Subcutaneous abdominal adipose tissue (tissue), 5 donors: Measurements from ENCODE around the gene WDCP.
"Not testable (repeated sequence)": the region's sequence is repeated elsewhere in the genome, so short reads cannot be mapped to it uniquely, and the experiment has no call there.

ENCODE experiments used
- H3K27ac ChIP-seq: one replicate; pipeline ENCODE4 v1.7.0; 2013; ENCODE audit warnings: low read depth, mild to moderate bottlenecking, inconsistent platforms, low read length, moderate library complexity
- H3K27me3 ChIP-seq, 5 donors: one replicate each; pipeline ENCODE4 v1.7.0; 2013; ENCODE audit warnings: low read length in 5 of 5, inconsistent platforms in 1 of 5; ENCODE audit not compliant: control insufficient read depth in 5 of 5, insufficient read depth in 4 of 5
- H3K36me3 ChIP-seq, 5 donors: one replicate each; pipeline ENCODE4 v1.7.0; 2013; ENCODE audit warnings: low read length in 5 of 5; ENCODE audit not compliant: control insufficient read depth in 5 of 5, insufficient read depth in 5 of 5
- H3K4me1 ChIP-seq, 5 donors: one replicate each; pipeline ENCODE4 v1.7.0; 2013; ENCODE audit warnings: low read length in 5 of 5, mild to moderate bottlenecking in 3 of 5, moderate library complexity in 1 of 5; ENCODE audit not compliant: control insufficient read depth in 5 of 5, insufficient read depth in 5 of 5
- H3K4me3 ChIP-seq, 5 donors: one replicate each; pipeline ENCODE4 v1.7.0; 2013; ENCODE audit warnings: low read length in 5 of 5, low read depth in 1 of 5
- H3K9ac ChIP-seq, 5 donors: one replicate each; pipeline ENCODE4 v1.7.0; 2013; ENCODE audit warnings: low read length in 5 of 5, mild to moderate bottlenecking in 4 of 5, moderate library complexity in 3 of 5
- H3K9me3 ChIP-seq, 5 donors: one replicate each; pipeline ENCODE4 v1.7.0; 2013; ENCODE audit warnings: low read length in 5 of 5; ENCODE audit not compliant: control insufficient read depth in 5 of 5
- donor health status: healthy.
- donor health status: healthy.
- donor health status: healthy.
- donor health status: healthy.
- donor health status: healthy.

Gene WDCP, protein sequence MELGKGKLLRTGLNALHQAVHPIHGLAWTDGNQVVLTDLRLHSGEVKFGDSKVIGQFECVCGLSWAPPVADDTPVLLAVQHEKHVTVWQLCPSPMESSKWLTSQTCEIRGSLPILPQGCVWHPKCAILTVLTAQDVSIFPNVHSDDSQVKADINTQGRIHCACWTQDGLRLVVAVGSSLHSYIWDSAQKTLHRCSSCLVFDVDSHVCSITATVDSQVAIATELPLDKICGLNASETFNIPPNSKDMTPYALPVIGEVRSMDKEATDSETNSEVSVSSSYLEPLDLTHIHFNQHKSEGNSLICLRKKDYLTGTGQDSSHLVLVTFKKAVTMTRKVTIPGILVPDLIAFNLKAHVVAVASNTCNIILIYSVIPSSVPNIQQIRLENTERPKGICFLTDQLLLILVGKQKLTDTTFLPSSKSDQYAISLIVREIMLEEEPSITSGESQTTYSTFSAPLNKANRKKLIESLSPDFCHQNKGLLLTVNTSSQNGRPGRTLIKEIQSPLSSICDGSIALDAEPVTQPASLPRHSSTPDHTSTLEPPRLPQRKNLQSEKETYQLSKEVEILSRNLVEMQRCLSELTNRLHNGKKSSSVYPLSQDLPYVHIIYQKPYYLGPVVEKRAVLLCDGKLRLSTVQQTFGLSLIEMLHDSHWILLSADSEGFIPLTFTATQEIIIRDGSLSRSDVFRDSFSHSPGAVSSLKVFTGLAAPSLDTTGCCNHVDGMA

DNA sequence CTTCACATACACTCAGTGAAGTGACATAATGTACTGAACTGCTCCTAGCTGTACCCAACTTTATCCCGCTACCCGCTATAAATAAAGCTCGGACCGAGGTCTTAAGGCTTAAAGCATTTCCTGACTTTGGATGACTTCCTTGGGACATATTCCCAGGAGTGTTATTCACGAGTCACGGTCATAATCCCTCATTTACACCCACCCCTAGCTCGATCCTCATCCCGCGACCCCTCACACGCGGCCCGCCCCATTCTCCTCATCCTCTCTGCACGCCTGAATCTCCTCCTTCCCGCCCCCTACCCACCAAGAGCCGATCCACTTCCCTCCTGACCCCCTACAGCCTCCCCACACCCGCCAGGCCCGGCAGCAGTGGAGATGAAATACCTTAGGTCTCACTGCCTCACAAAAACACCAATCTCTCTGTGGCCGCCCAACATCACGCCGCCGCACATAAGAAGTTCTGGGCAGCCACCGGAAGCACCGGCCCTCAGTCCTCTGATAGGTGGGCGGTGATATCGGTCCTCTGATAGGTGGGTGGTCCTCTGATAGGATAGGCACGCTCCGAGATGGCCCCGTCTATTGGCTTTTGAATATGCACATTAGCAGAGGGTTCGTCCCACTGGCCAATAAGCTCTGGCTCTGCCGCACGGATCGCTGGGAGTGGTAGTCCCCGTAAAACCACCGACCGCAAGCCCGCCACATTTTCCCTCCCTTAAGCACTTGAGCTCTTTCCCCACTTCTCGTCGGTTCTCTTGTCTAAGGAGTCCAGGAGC lies at the start of gene WDCP:
TSS of gene WDCP (minus strand) at position 462 of the 773 bp plus-strand sequence. CDS start 7,897 bp downstream, outside the sequence.
- Histone ChIP-seq H3K4me1 (peaks cover 0 to 35% (median 31%) of the 10 kb centered on the region in 5 donors), H3K27me3 (no peaks in the 10 kb centered on the region), H3K36me3 (no peaks in the 10 kb centered on the region), H3K9me3 (no peaks in the 10 kb centered on the region), H3K4me3 (peak within 1 kb of the TSS; percentile 78 to 92 (median 87)), H3K27ac (peak within 1 kb of the TSS; percentile 82), H3K9ac (peak within 1 kb of the TSS; percentile 77 to 85 (median 78))

DNA sequence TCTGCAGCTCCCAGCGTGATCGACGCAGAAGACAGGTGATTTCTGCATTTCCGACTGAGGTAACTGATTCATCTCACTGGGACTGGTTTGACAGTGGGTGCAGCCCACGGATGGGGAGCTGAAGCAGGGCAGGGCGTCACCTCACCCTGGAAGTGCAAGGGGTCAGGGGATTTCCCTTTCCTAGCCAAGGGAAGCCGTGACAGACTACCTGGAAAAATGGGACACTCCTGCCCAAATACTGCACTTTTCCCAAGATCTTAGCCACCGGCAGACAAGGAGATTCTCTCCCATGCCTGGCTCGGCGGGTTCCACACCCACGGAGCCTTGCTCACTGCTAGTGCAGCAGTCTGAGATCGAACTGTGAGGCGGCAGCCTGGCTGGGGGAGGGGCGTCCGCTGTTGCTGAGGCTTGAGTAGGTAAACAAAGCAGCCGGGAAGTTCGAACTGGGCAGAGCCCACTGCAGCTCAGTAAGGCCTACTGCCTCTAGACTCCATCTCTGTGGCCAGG lies 48.0 kb upstream of the WDCP start:
- H3K9ac ChIP-seq, H3K4me1 ChIP-seq, H3K4me3 ChIP-seq, H3K27me3 ChIP-seq, H3K27ac ChIP-seq, H3K9me3 ChIP-seq: not testable (repeated sequence)
- H3K36me3 ChIP-seq = peaks cover 0 to 14% (median 9%) of the 10 kb centered on the region in 5 donors

DNA sequence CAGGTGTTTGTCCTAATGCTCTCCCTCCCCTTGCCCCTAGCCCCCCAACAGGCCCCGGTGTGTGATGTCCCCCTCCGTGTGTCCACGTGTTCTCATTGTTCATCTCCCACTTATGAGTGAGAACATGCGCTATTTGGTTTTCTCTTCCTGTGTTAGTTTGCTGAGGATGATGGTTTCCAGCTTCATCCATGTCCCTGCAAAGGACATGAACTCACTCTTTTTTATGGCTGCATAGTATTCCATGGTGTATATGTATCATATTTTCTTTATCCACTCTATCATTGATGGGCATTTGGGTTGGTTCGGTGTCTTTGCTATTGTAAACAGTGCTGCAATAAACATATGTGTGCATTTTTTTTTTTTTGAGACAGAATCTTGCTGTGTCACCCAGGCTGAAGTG lies 46.1 kb upstream of the WDCP start:
- H3K27ac ChIP-seq, H3K27me3 ChIP-seq, H3K4me3 ChIP-seq, H3K4me1 ChIP-seq, H3K9ac ChIP-seq, H3K9me3 ChIP-seq: not testable (repeated sequence)
- H3K36me3 ChIP-seq = peaks cover 0 to 19% (median 9%) of the 10 kb centered on the region in 5 donors

DNA sequence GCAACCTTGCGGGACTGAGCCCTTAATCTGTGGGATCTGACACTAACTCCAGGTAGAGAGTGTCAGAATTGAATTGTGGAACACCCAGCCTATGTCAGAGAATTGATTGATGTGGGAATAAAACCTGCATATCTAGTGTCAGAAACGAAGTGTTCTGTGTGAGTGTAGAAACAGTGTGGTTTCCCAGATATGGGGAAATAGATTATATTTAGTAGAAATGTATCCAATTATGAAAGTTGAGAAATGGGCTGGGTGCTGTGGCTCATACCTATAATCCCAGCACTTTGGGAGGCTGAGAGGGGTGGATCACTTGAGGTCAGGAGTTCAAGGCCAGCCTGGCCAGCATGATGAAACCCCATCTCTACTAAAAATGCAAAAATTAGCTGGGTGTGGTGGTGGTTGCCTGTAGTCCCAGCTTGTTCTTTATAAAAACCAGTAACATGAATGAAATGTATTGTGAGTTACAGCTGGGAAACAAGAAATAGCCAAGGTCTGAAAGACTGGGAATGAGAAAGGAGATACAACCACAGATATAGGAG lies 41.7 kb upstream of the WDCP start:
- H3K27ac ChIP-seq = no peak overlapping the region
- H3K4me1 ChIP-seq = peaks cover 2 to 15% (median 11%) of the 10 kb centered on the region in 5 donors
- no peaks in the 10 kb centered on the region for H3K9me3 ChIP-seq
- H3K36me3 ChIP-seq = peaks cover 0 to 11% (median 3%) of the 10 kb centered on the region in 5 donors
- no peak overlapping the region for H3K9ac ChIP-seq
- H3K4me3 ChIP-seq = no peak overlapping the region
- H3K27me3 ChIP-seq = no peaks in the 10 kb centered on the region

DNA sequence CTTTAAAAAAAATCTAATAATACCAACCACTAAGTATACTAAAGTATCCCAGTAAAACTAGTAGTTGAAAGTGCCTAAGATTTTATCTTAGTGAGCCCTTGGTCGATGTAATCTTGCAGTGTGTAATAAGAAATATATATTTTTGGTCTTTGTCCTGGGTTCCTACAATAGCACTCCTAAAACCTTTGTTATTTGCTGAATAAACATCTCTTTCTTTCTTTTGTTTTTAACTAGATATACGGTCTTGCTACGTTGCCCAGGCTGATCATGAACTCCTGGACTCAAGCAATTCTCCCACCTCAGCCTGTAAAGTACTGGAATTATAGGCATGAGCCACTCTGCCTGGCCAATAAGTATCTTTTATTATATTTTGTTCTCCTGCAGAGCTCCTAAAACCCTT lies 39.8 kb upstream of the WDCP start:
- H3K36me3 ChIP-seq = peaks cover 0 to 20% (median 11%) of the 10 kb centered on the region in 5 donors
- peaks cover 7 to 28% (median 20%) of the 10 kb centered on the region in 5 donors for H3K4me1 ChIP-seq
- H3K4me3 ChIP-seq = no peak overlapping the region
- H3K27me3 ChIP-seq = no peaks in the 10 kb centered on the region
- no peak overlapping the region for H3K27ac ChIP-seq
- no peaks in the 10 kb centered on the region for H3K9me3 ChIP-seq
- no peak overlapping the region for H3K9ac ChIP-seq

DNA sequence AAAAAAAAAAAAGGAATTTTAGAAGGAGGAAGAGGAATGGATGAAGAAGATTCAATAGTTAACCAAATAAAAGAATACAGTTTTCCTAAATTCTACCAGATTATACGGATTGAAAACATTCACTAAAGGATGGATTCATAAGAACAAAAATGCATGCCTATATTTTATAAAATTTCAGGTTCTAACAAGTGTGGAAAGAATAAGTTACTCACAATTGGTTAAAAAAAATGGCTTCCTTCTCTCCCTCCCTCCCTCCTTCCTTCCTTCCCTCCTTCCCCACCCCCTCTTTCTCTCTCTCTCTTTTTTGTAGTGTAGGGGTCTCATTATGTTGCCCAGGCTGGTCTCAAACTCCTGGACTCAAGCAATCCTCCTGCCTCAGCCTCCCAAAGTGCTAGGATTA lies 39.0 kb upstream of the WDCP start:
- no peak overlapping the region for H3K4me3 ChIP-seq
- no peak overlapping the region for H3K9ac ChIP-seq
- H3K27ac ChIP-seq = no peak overlapping the region
- peaks cover 0 to 27% (median 14%) of the 10 kb centered on the region in 5 donors for H3K36me3 ChIP-seq
- peaks cover 7 to 28% (median 20%) of the 10 kb centered on the region in 5 donors for H3K4me1 ChIP-seq
- no peaks in the 10 kb centered on the region for H3K27me3 ChIP-seq
- H3K9me3 ChIP-seq = no peaks in the 10 kb centered on the region

DNA sequence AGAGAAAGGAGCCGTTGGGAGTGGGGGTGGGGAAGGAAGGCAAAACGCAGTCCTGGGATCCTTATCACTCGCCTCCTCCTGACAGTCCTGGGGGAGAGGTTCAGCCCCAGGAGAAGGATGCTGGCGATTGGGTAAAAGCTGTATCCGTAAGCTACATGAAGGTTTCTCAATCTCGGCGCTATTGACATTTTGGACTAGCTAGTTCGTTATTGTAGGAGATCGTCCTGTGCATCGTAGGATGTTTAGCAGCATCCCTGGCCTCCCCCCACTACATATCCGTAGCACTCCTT lies 38.0 kb upstream of the WDCP start:
- Histone ChIP-seq H3K27ac (peak overlapping the region; percentile 95), H3K9me3 (no peaks in the 10 kb centered on the region), H3K4me1 (peaks cover 7 to 28% (median 20%) of the 10 kb centered on the region in 5 donors), H3K36me3 (peaks cover 0 to 37% (median 23%) of the 10 kb centered on the region in 5 donors), H3K27me3 (no peaks in the 10 kb centered on the region), H3K4me3 (peak overlapping the region; percentile 75 to 87 (median 79)), H3K9ac (peak overlapping the region; percentile 68 to 89 (median 84))

DNA sequence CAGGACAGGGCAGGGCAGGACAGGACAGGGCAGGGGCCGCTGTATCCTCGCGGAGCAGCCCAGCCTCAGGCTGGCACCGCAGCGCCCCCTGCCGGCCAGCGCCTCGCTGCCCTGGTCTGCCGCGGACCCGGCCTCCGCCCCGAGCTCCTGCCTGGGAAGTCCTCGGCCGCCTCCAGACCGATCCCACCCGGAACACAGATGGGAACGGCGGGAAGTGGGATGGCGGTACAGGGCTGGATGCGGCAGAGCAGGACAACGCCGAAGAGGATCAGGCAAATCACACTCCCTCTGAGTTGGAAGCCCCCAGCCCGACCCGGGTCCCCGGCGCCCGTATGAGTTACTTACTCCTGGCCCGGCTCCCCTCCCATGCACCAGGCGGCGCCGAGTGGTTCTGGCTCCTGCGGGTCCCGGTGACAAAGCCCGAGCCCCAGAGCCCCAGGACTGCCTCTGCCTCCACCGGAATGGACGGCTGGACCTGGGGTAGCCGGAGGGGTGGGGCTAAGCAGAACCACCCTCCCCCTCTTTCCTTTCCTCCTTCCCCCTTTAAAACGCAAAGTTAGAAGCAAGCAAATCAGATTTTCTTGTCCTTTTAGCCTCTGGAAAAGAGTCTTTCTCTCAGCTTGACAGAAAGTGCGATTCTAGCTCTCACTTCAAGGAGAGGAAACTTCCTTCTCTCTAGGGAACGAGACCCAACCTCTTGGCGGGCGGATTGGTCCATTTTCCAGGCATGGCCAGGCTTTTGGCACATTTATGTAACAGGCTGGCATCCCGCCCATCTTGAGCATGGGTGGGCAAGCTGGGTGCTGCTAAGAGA lies 37.4 kb upstream of the WDCP start, which contains the start of gene TP53I3:
TSS of gene TP53I3 (minus strand) at position 449 of the 814 bp plus-strand sequence. CDS start 508 bp downstream, outside the sequence.
- H3K9ac ChIP-seq = peak within 1 kb of the TSS; percentile 68 to 89 (median 84)
- H3K27ac ChIP-seq = peak within 1 kb of the TSS; percentile 95
- H3K27me3 ChIP-seq = no peaks in the 10 kb centered on the region
- H3K36me3 ChIP-seq = peaks cover 0 to 42% (median 26%) of the 10 kb centered on the region in 5 donors
- H3K4me1 ChIP-seq = peaks cover 7 to 28% (median 20%) of the 10 kb centered on the region in 5 donors
- no peaks in the 10 kb centered on the region for H3K9me3 ChIP-seq
- peak within 1 kb of the TSS; percentile 75 to 87 (median 79) for H3K4me3 ChIP-seq
